NCI-H1092 treated with DMSO at 0.1 percent for 48 hours (cell line): ENCODE results near the gene SH2D1A.

ENCODE experiments used
- DNase-seq: peaks from one replicate; lab custom pipeline; 2025; lab: John Stamatoyannopoulos, UW

SH2D1A gene

GRCh38 chrX:124421898-124422655 is 75.7 kb downstream of the SH2D1A start:
- no peak for DNase-seq
